H1 (cell line): ENCODE results near the gene MYL3. TPM values are rescaled to one million over a fixed set of nuclear protein-coding genes. Genes with fewer than 3 reads are reported as not detected.

ENCODE experiments used
- CTCF ChIA-PET: fragments of 300-600 bp; sonication (Branson Sonifier 250); formaldehyde crosslinking; loops from one replicate; lab custom pipeline; 2021; ENCODE audit not compliant: partially characterized antibody; lab: Charles Lee
- POLR2A ChIA-PET: fragments of 300-600 bp; sonication (Branson Sonifier 250); formaldehyde crosslinking; loops from one replicate; lab custom pipeline; 2021; ENCODE audit warnings: inconsistent platforms; ENCODE audit not compliant: partially characterized antibody; lab: Charles Lee
- DNase-seq, 2 experiments: peaks; one replicate each; pipeline versions ENCODE4 v3.0.0 to v3.0.0-alpha.2; 2010 to 2022; ENCODE audit warnings: low spot score in 2 of 2, low read depth in 1 of 2, mixed read lengths in 1 of 2
- FAIRE-seq: peaks from 2 replicates; lab custom pipeline; 2011; peaks lifted over from hg19 to GRCh38; lab: Jason Lieb, UNC
- H2AFZ ChIP-seq: 2 replicates; pipeline ENCODE4 v1.8.1; 2012; ENCODE audit warnings: low read length, inconsistent platforms
- H2AK5ac ChIP-seq: 2 replicates; pipeline ENCODE4 v1.6.1; 2013; ENCODE audit warnings: low read depth, low read length
- H2BK120ac ChIP-seq: replicated peaks from 2 replicates; pipeline ENCODE3; 2013; ENCODE audit warnings: low read depth, low read length, inconsistent platforms
- H2BK12ac ChIP-seq: 2 replicates; pipeline ENCODE4 v1.6.1; 2013; ENCODE audit warnings: low read depth, low read length
- H2BK15ac ChIP-seq: 2 replicates; pipeline ENCODE4 v1.6.1; 2013; ENCODE audit warnings: low read length
- H2BK20ac ChIP-seq: 2 replicates; pipeline ENCODE4 v1.6.1; 2013; ENCODE audit warnings: low read length
- H2BK5ac ChIP-seq: 2 replicates; pipeline ENCODE4 v1.6.1; 2013; ENCODE audit warnings: low read depth, low read length
- H3K14ac ChIP-seq: 2 replicates; pipeline ENCODE4 v1.6.1; 2013; ENCODE audit warnings: inconsistent platforms; ENCODE audit not compliant: insufficient read length
- H3K18ac ChIP-seq: 2 replicates; pipeline ENCODE4 v1.6.1; 2013; ENCODE audit warnings: low read length; ENCODE audit errors: extremely low read depth
- H3K23ac ChIP-seq: 2 replicates; pipeline ENCODE4 v1.6.1; 2013; ENCODE audit warnings: inconsistent platforms; ENCODE audit not compliant: insufficient read length
- H3K23me2 ChIP-seq: 2 replicates; pipeline ENCODE4 v1.6.1; 2013; ENCODE audit warnings: low read depth, low read length
- H3K27ac ChIP-seq: 2 replicates; pipeline ENCODE4 v1.6.1; 2011; ENCODE audit warnings: low read depth, low read length, inconsistent platforms
- H3K27me3 ChIP-seq, 4 experiments: replicated peaks in 1 of 4; 1 replicate in 1 of 4; 2 replicates in 3 of 4; pipeline versions ENCODE4 v1.6.1 to v1.8.1; 2011 to 2013; ENCODE audit warnings: low read length in 3 of 4, mild to moderate bottlenecking in 3 of 4, inconsistent platforms in 2 of 4, mixed read lengths in 2 of 4, moderate library complexity in 1 of 4; ENCODE audit not compliant: control insufficient read depth in 3 of 4, insufficient read depth in 3 of 4; ENCODE audit errors: extremely low read depth in 1 of 4
- H3K36me3 ChIP-seq, 4 experiments: 2 replicates each; pipeline versions ENCODE4 v1.6.1 to v1.8.1; 2011 to 2013; ENCODE audit warnings: mild to moderate bottlenecking in 4 of 4, low read length in 3 of 4, moderate library complexity in 2 of 4, control low read depth in 1 of 4, inconsistent platforms in 1 of 4; ENCODE audit not compliant: insufficient read depth in 4 of 4, control insufficient read depth in 2 of 4
- H3K4ac ChIP-seq: replicated peaks from 2 replicates; pipeline ENCODE3; 2013; ENCODE audit warnings: low read length, low read depth, mixed read lengths, inconsistent platforms; ENCODE audit not compliant: insufficient read length
- H3K4me1 ChIP-seq, 4 experiments: replicated peaks in 1 of 4; 1 replicate in 1 of 4; 2 replicates in 3 of 4; pipeline versions ENCODE4 v1.6.1 to v1.8.1; 2011 to 2013; ENCODE audit warnings: low read length in 3 of 4, inconsistent platforms in 2 of 4, mixed read lengths in 1 of 4; ENCODE audit not compliant: insufficient read depth in 4 of 4, control insufficient read depth in 3 of 4
- H3K4me2 ChIP-seq, 2 experiments: 2 replicates each; pipeline versions ENCODE4 v1.6.1 to v1.8.1; 2011 to 2013; ENCODE audit warnings: low read depth in 2 of 2, low read length in 2 of 2, control low read depth in 1 of 2, inconsistent platforms in 1 of 2, mild to moderate bottlenecking in 1 of 2; ENCODE audit not compliant: insufficient read depth in 1 of 2
- H3K4me3 ChIP-seq, 4 experiments: fragments of 200-600, 300-600 bp in 1 of 4; sonication (generic), shearing (Covaris generic), sonication (Bioruptor Twin) in 1 of 4; 2 replicates each; pipeline versions ENCODE4 v1.5.1 to v1.8.1; 2011 to 2016; ENCODE audit warnings: low read length in 4 of 4, low read depth in 3 of 4, control low read depth in 2 of 4, inconsistent platforms in 2 of 4, mild to moderate bottlenecking in 2 of 4, mixed read lengths in 1 of 4, moderate library complexity in 1 of 4; ENCODE audit not compliant: insufficient read depth in 2 of 4; ENCODE audit errors: extremely low read depth in 1 of 4
- H3K56ac ChIP-seq: replicated peaks from 2 replicates; pipeline ENCODE3; 2013; ENCODE audit warnings: low read depth, mild to moderate bottlenecking, mixed read lengths, low read length, inconsistent platforms; ENCODE audit not compliant: insufficient read length
- H3K79me1 ChIP-seq: 2 replicates; pipeline ENCODE4 v1.6.1; 2013; ENCODE audit warnings: low read depth, low read length, control low read depth
- H3K79me2 ChIP-seq, 2 experiments: 2 replicates each; pipeline versions ENCODE4 v1.6.1 to v1.8.1; 2012 to 2013; ENCODE audit warnings: low read length in 2 of 2, mild to moderate bottlenecking in 2 of 2, inconsistent platforms in 1 of 2; ENCODE audit not compliant: insufficient read depth in 2 of 2, control insufficient read depth in 1 of 2
- H3K9ac ChIP-seq, 4 experiments: replicated peaks in 1 of 4; 1 replicate in 1 of 4; 2 replicates in 3 of 4; pipeline versions ENCODE4 v1.6.1 to v1.8.1; 2011 to 2013; ENCODE audit warnings: low read depth in 3 of 4, low read length in 3 of 4, control low read depth in 2 of 4, mild to moderate bottlenecking in 2 of 4, moderate library complexity in 2 of 4, inconsistent platforms in 1 of 4; ENCODE audit errors: extremely low read depth in 1 of 4
- H3K9me3 ChIP-seq, 2 experiments: 2 replicates each; pipeline versions ENCODE4 v1.6.1 to v1.8.1; 2012 to 2013; ENCODE audit warnings: mild to moderate bottlenecking in 2 of 2, moderate library complexity in 2 of 2, control low read depth in 1 of 2, inconsistent platforms in 1 of 2, low read depth in 1 of 2, low read length in 1 of 2, mixed read lengths in 1 of 2; ENCODE audit not compliant: insufficient read depth in 2 of 2
- H4K20me1 ChIP-seq, 2 experiments: replicated peaks in 1 of 2; 2 replicates each; pipeline versions ENCODE3 to v1.8.1; 2011 to 2013; ENCODE audit warnings: inconsistent platforms in 2 of 2, low read length in 2 of 2, mild to moderate bottlenecking in 1 of 2; ENCODE audit not compliant: insufficient read depth in 2 of 2, control insufficient read depth in 1 of 2
- H4K5ac ChIP-seq: 2 replicates; pipeline ENCODE4 v1.6.1; 2013; ENCODE audit warnings: low read length, low read depth, mixed read lengths, inconsistent platforms; ENCODE audit not compliant: insufficient read length
- H4K8ac ChIP-seq: 2 replicates; pipeline ENCODE4 v1.8.0; 2013; ENCODE audit warnings: mild to moderate bottlenecking, moderate library complexity, low read length, inconsistent platforms; ENCODE audit not compliant: insufficient read depth; ENCODE audit errors: extremely low read depth
- H4K91ac ChIP-seq: replicated peaks from 2 replicates; pipeline ENCODE3; 2013; ENCODE audit warnings: low read length, mixed read lengths, inconsistent platforms; ENCODE audit not compliant: insufficient read length
- EP300 ChIP-seq, 2 experiments: IDR thresholded peaks; 1 replicate in 1 of 2; 2 replicates in 1 of 2; pipeline ENCODE4 v1.6.1; 2011 to 2012; ENCODE audit warnings: low read depth in 2 of 2, low read length in 2 of 2, mild to moderate bottlenecking in 2 of 2, borderline replicate concordance in 1 of 2, inconsistent platforms in 1 of 2, moderate library complexity in 1 of 2
- KDM1A ChIP-seq: fragments of 200-600, 300-600 bp; sonication (generic); IDR thresholded peaks from 2 replicates; pipeline ENCODE4 v1.7.1; 2016; ENCODE audit warnings: mild to moderate bottlenecking, low read length, borderline replicate concordance
- TEAD4 ChIP-seq: IDR thresholded peaks from 2 replicates; pipeline ENCODE4 v1.6.1; 2012; ENCODE audit warnings: low read depth, low read length, inconsistent platforms, mixed read lengths
- WGBS, 2 experiments: shearing (Covaris generic) in 1 of 2; methylation state at CpG; one replicate each; pipeline versions ENCODE4 v1.1.6 to v1.1.7; 2013 to 2015; ENCODE audit warnings: low lambda C conversion rate in 2 of 2, mixed read lengths in 2 of 2, inconsistent platforms in 1 of 2, low coverage in 1 of 2, missing lambda C conversion rate in 1 of 2; ENCODE audit not compliant: insufficient replicate concordance in 2 of 2, insufficient coverage in 1 of 2, insufficient read length in 1 of 2; ENCODE audit errors: extremely low coverage in 1 of 2, missing lambda C conversion rate in 1 of 2; 5-methylcytosine and 5-hydroxymethylcytosine counted together
- polyA plus RNA-seq, 7 experiments: library from polyadenylated mRNA; depleted of rRNA in 3 of 7; stranded (reverse) in 5 of 7; unstranded in 2 of 7; fragments of >200 nt in 5 of 7; fragments of 200-250 nt in 2 of 7; gene quantifications; 1 replicate in 5 of 7; 2 replicates in 1 of 7; 4 replicates in 1 of 7; pipeline versions ENCODE4 v1.2.1 to v1.2.3, GENCODE V29; 2011 to 2013; ENCODE audit warnings: missing spikeins in 2 of 7, mixed read lengths in 2 of 7
- total RNA-seq: library from RNA; stranded (reverse); fragmentation: NEBNext Ultra II Directional; extraction: Animal tissue kit (Norgen Biotek cat#: 25700); gene quantifications from 2 replicates; pipeline ENCODE4 v1.2.1, GENCODE V29; 2021
- TF ChIP-seq, protein P1 (sequence below): IDR thresholded peaks from 2 replicates; pipeline ENCODE4 v1.6.1; 2012; ENCODE audit warnings: inconsistent platforms
- TF ChIP-seq, protein P2 (sequence below): IDR thresholded peaks from 2 replicates; pipeline ENCODE4 v1.6.1; 2012; ENCODE audit warnings: inconsistent platforms
- TF ChIP-seq, protein P3 (sequence below), 3 experiments: IDR thresholded peaks; 1 replicate in 2 of 3; 2 replicates in 1 of 3; pipeline versions ENCODE4 v1.5.1 to v1.6.1; 2011; ENCODE audit warnings: low read length in 3 of 3, mild to moderate bottlenecking in 3 of 3, inconsistent platforms in 2 of 3, low read depth in 1 of 3, moderate library complexity in 1 of 3; ENCODE audit not compliant: insufficient read depth in 1 of 3; ENCODE audit errors: control extremely low read depth in 1 of 3

MYL3 gene
- total and polyA plus RNA-seq, 2 of the 8 experiments (the other 6 are each of a cell fraction or from before 2014, with no cell fraction given): 0.06 TPM; not detected in 1

DNA sequence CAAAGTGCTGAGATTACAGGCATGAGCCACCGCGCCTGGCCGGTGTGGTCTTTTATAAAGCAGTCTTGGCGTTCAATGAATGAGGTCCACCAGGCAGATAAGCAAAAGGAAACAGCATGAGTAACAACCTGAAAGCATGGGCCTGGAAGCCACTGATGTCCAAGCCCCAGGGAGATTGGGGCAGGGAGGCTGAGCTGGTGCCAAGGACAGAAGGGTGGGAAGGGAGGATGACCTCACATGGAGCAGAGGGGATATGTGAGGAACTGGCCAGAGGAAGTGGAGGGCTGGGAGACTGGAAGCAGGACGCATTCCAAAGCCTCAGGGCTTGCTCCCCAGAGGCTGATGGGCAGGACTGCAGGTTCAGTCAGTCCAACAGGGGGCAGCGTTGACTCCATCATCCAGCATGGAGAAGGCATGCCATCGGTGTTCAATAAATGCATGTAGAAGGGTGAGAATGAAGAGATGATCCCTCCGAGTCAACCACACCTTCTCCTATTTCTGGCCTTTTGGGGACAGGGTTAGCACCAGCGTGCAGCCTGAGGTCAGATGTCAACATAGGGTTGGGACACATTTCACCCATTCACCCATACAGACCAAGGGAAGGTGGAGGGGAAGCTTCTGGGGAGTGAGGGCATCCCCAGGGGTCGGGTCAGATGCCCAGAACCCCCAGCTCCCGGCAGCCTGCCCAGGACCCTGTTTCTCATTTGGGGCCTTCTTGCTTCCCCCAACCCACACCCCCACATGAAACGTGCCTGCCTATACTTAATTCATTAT is 14.8 kb downstream of the MYL3 start:
- no peak overlapping the region for H3K4ac ChIP-seq
- DNase-seq (peak in 1 of 2 experiments; percentile 84), FAIRE-seq (peak; percentile 94)
- H3K9me3 ChIP-seq: no peaks in the 10 kb centered on the region
- H3K56ac ChIP-seq: no peak overlapping the region
- peak overlapping the region; percentile 90 for H4K91ac ChIP-seq
- no peak overlapping the region for H2BK120ac ChIP-seq
- H4K5ac ChIP-seq: no peak overlapping the region
- H2AFZ ChIP-seq: no peak overlapping the region
- H3K23me2 ChIP-seq: peaks cover 4% of the 10 kb centered on the region; the same call in 1 of the 2 replicates
- H2BK20ac ChIP-seq: peak overlapping the region; percentile 69; the same call in 1 of the 2 replicates
- H2BK5ac ChIP-seq: no peak overlapping the region; the same call in 1 of the 2 replicates
- no peak overlapping the region for H3K9ac ChIP-seq
- H4K20me1 ChIP-seq: no peaks in the 10 kb centered on the region
- peak overlapping the region; percentile 88 for H3K18ac ChIP-seq
- H3K4me3 ChIP-seq: no peak overlapping the region
- no peak overlapping the region; the same call in 1 of the 2 replicates for H2BK15ac ChIP-seq
- H2BK12ac ChIP-seq: peak overlapping the region; percentile 35; the same call in 1 of the 2 replicates
- H4K8ac ChIP-seq: no peak overlapping the region; the same call in 1 of the 2 replicates
- H3K4me2 ChIP-seq: no peak overlapping the region
- 77% methylated on average over 12 of the region's 12 CpGs; no CpG with 5 or more reads in 1 of the 2 experiments for WGBS, 2 experiments
- peaks cover 0 to 13% (median 5%) of the 10 kb centered on the region in 4 experiments; a peak in 4 of 7 replicates for H3K27me3 ChIP-seq
- H3K14ac ChIP-seq: no peak overlapping the region
- H2AK5ac ChIP-seq: no peak overlapping the region; the same call in 1 of the 2 replicates
- POLR2A ChIA-PET: interaction anchor here (1.3 to 1.4 kb wide), 2 partner anchors 61 to 128 kb away, joined by 3 read pairs; partner anchors contain the start of gene CCDC12
- no peak overlapping the region for H3K23ac ChIP-seq
- no peaks in the 10 kb centered on the region for H3K79me2 ChIP-seq
- no peaks in the 10 kb centered on the region for H3K79me1 ChIP-seq
- CTCF ChIA-PET: interaction anchor here (0.7 to 5.7 kb wide), 38 partner anchors 10 to 364 kb away, joined by 3 to 38 read pairs (median 4); partner anchors contain the start of gene MYL3
- H3K36me3 ChIP-seq: no peaks in the 10 kb centered on the region
- H3K4me1 ChIP-seq: peaks cover 0 to 10% (median 8%) of the 10 kb centered on the region in 4 experiments; a peak in 6 of 7 replicates
- no peak overlapping the region for H3K27ac ChIP-seq
- TF ChIP-seq, protein P1, sequence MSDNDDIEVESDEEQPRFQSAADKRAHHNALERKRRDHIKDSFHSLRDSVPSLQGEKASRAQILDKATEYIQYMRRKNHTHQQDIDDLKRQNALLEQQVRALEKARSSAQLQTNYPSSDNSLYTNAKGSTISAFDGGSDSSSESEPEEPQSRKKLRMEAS: peak; percentile 12; the same call in 1 of the 2 replicates
- TF ChIP-seq, protein P2, sequence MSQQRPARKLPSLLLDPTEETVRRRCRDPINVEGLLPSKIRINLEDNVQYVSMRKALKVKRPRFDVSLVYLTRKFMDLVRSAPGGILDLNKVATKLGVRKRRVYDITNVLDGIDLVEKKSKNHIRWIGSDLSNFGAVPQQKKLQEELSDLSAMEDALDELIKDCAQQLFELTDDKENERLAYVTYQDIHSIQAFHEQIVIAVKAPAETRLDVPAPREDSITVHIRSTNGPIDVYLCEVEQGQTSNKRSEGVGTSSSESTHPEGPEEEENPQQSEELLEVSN: no peak
- peak; percentile 72 for TF ChIP-seq TEAD4
- TF ChIP-seq KDM1A: peak; percentile 71; the same call in 1 of the 2 replicates
- TF ChIP-seq, protein P3, sequence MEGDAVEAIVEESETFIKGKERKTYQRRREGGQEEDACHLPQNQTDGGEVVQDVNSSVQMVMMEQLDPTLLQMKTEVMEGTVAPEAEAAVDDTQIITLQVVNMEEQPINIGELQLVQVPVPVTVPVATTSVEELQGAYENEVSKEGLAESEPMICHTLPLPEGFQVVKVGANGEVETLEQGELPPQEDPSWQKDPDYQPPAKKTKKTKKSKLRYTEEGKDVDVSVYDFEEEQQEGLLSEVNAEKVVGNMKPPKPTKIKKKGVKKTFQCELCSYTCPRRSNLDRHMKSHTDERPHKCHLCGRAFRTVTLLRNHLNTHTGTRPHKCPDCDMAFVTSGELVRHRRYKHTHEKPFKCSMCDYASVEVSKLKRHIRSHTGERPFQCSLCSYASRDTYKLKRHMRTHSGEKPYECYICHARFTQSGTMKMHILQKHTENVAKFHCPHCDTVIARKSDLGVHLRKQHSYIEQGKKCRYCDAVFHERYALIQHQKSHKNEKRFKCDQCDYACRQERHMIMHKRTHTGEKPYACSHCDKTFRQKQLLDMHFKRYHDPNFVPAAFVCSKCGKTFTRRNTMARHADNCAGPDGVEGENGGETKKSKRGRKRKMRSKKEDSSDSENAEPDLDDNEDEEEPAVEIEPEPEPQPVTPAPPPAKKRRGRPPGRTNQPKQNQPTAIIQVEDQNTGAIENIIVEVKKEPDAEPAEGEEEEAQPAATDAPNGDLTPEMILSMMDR (IDR thresholded peaks at IDR 0.05; ENCODE audit: control extremely low read depth in 1 of 3, insufficient read depth in 1 of 3, low read depth in 1 of 3, low read length in 3 of 3): peak in 2 of 3 experiments; percentile 91 to 94; a peak in 3 of 4 replicates
- no peak for TF ChIP-seq EP300 (IDR thresholded peaks at IDR 0.05; ENCODE audit: borderline replicate concordance in 1 of 2, low read depth in 2 of 2, low read length in 2 of 2)
